KMS-11 (cell line): ENCODE data around the gene TRIAP1.

Experiments
- H2AFZ ChIP-seq: fragments of 200-600 bp; sonication (generic); 2 replicates; pipeline ENCODE4 v1.6.1; 2016; ENCODE audit warnings: antibody characterized with exemption, mixed run types, low read depth
- H3K27ac ChIP-seq: fragments of 200-600 bp; sonication (generic); 2 replicates; pipeline ENCODE4 v1.6.1; 2016; ENCODE audit warnings: mild to moderate bottlenecking, mixed run types
- H3K27me3 ChIP-seq: fragments of 200-600 bp; sonication (generic); 2 replicates; pipeline ENCODE4 v1.6.1; 2017; ENCODE audit warnings: mild to moderate bottlenecking, low read depth, mixed run types, moderate library complexity; ENCODE audit not compliant: insufficient read depth
- H3K36me3 ChIP-seq: fragments of 200-600 bp; sonication (generic); 2 replicates; pipeline ENCODE4 v1.6.1; 2017; ENCODE audit warnings: mild to moderate bottlenecking, mixed run types; ENCODE audit not compliant: insufficient read depth
- H3K4me1 ChIP-seq: fragments of 200-600 bp; sonication (generic); 2 replicates; pipeline ENCODE4 v1.6.1; 2016; ENCODE audit warnings: mild to moderate bottlenecking, low read depth, mixed run types; ENCODE audit not compliant: poor library complexity, severe bottlenecking
- H3K4me2 ChIP-seq: fragments of 200-600 bp; sonication (generic); 2 replicates; pipeline ENCODE4 v1.7.0; 2016; ENCODE audit warnings: mild to moderate bottlenecking, mixed run types
- H3K4me3 ChIP-seq: fragments of 200-600 bp; sonication (generic); IDR thresholded peaks from 2 replicates; pipeline ENCODE4 v1.6.1; 2017; ENCODE audit warnings: low read depth, low read length, mixed read lengths; ENCODE audit not compliant: insufficient read depth
- H3K79me2 ChIP-seq: fragments of 200-600 bp; sonication (generic); 2 replicates; pipeline ENCODE4 v1.6.1; 2016; ENCODE audit warnings: low read depth, mixed run types; ENCODE audit not compliant: insufficient read depth
- H3K9ac ChIP-seq: fragments of 200-600 bp; sonication (generic); 2 replicates; pipeline ENCODE4 v1.6.1; 2016; ENCODE audit warnings: mild to moderate bottlenecking, mixed run types
- H4K20me1 ChIP-seq: fragments of 200-600 bp; sonication (generic); 2 replicates; pipeline ENCODE4 v1.6.1; 2016; ENCODE audit warnings: mild to moderate bottlenecking, mixed run types; ENCODE audit not compliant: insufficient read depth
- CTCF ChIP-seq: fragments of 200-600 bp; sonication (generic); conservative IDR thresholded peaks from 2 replicates; pipeline ENCODE4 v1.6.1; 2017; ENCODE audit warnings: low read depth, mild to moderate bottlenecking, antibody characterized with exemption, low read length, moderate library complexity, mixed read lengths

The TRIAP1 gene

GRCh38 chr12:120412421-120412820 lies 33.8 kb downstream of the TRIAP1 start:
- H3K9ac ChIP-seq: no peak overlapping the region
- H3K27me3 ChIP-seq: no peaks in the 10 kb centered on the region
- H3K4me1 ChIP-seq: no peaks in the 10 kb centered on the region
- no peak for TF ChIP-seq CTCF
- H3K4me2 ChIP-seq: no peak overlapping the region
- no peaks in the 10 kb centered on the region for H4K20me1 ChIP-seq
- no peak overlapping the region for H3K27ac ChIP-seq
- H3K79me2 ChIP-seq: no peaks in the 10 kb centered on the region
- no peak overlapping the region for H3K4me3 ChIP-seq
- H2AFZ ChIP-seq: no peak overlapping the region
- no peaks in the 10 kb centered on the region for H3K36me3 ChIP-seq

- Histone ChIP-seq H3K4me3 (no peak overlapping the region), H4K20me1 (no peaks in the 10 kb centered on the region), H3K27me3 (no peaks in the 10 kb centered on the region), H3K4me2 (no peak overlapping the region), H3K36me3 (no peaks in the 10 kb centered on the region), H3K79me2 (no peaks in the 10 kb centered on the region), H2AFZ (no peak overlapping the region), H3K4me1 (no peaks in the 10 kb centered on the region), H3K27ac (no peak overlapping the region), H3K9ac (no peak overlapping the region)
- TF ChIP-seq CTCF: no peak
These were observed 37.4 kb downstream of the TRIAP1 start for GRCh38 chr12:120408771-120409170.

- TF ChIP-seq CTCF: no peak
- Histone ChIP-seq H4K20me1 (no peaks in the 10 kb centered on the region), H3K27me3 (no peaks in the 10 kb centered on the region), H3K9ac (no peak overlapping the region), H3K27ac (no peak overlapping the region), H3K4me2 (no peak overlapping the region), H3K4me3 (no peak overlapping the region), H3K36me3 (no peaks in the 10 kb centered on the region), H3K4me1 (no peaks in the 10 kb centered on the region), H3K79me2 (no peaks in the 10 kb centered on the region), H2AFZ (no peak overlapping the region)
These were observed 39.6 kb downstream of the TRIAP1 start for GRCh38 chr12:120406553-120406952.

- no peaks in the 10 kb centered on the region for H4K20me1 ChIP-seq
- no peak overlapping the region for H3K4me2 ChIP-seq
- H3K4me3 ChIP-seq: no peak overlapping the region
- H3K27me3 ChIP-seq: no peaks in the 10 kb centered on the region
- no peaks in the 10 kb centered on the region for H3K36me3 ChIP-seq
- no peaks in the 10 kb centered on the region for H3K79me2 ChIP-seq
- H2AFZ ChIP-seq: no peak overlapping the region
- H3K4me1 ChIP-seq: no peaks in the 10 kb centered on the region
- no peak overlapping the region for H3K27ac ChIP-seq
- no peak overlapping the region for H3K9ac ChIP-seq
- no peak for TF ChIP-seq CTCF
These were observed 40.1 kb downstream of the TRIAP1 start for GRCh38 chr12:120406069-120406468.
